Lower leg skin (tissue), 4 donors: ENCODE measurements around the gene ARHGAP24. TPM values are rescaled to one million over a fixed set of nuclear protein-coding genes. Genes with fewer than 3 reads are reported as not detected.

ENCODE experiments used
- DNase-seq, 2 donors: peaks; one replicate each; pipeline ENCODE4 v3.0.0-alpha.2; 2019; ENCODE audit warnings: low spot score in 2 of 2
- H3K4me3 ChIP-seq: fragments of 200-600 bp; sonication (generic); 2 replicates; pipeline ENCODE4 v1.5.1; 2017; ENCODE audit warnings: mild to moderate bottlenecking, low read depth; ENCODE audit not compliant: poor library complexity, severe bottlenecking
- CTCF ChIP-seq, 3 donors: fragments of 450-650 bp; IDR thresholded peaks; one replicate each; pipeline ENCODE4 v1.5.1; 2016; ENCODE audit warnings: antibody characterized with exemption in 3 of 3, mild to moderate bottlenecking in 3 of 3, moderate library complexity in 2 of 3
- POLR2A ChIP-seq, 2 donors: fragments of 450-650 bp; IDR thresholded peaks; one replicate each; pipeline ENCODE4 v1.6.1; 2016 to 2017; ENCODE audit warnings: antibody characterized with exemption in 2 of 2, mild to moderate bottlenecking in 1 of 2, moderate library complexity in 1 of 2
- WGBS, 2 donors: methylation state at CpG; one replicate each; pipeline ENCODE4 v1.1.5; 2018; 5-methylcytosine and 5-hydroxymethylcytosine counted together
- intact Hi-C: fragments of 100-400 bp; cut with DNase I; formaldehyde crosslinking; loops from one replicate; pipeline ENCODE4 v1.15.0; 2023; ENCODE audit warnings: low total_unique reads
- total RNA-seq, 4 donors: library from RNA; depleted of rRNA; stranded (reverse); fragments of >200 nt; gene quantifications; one replicate each; pipeline ENCODE4 v1.1.0, GENCODE V29; 2016

Gene ARHGAP24
- total RNA-seq, 4 donors from 2014 or later: 13.1 to 58.4 (median 24.0) TPM

DNA sequence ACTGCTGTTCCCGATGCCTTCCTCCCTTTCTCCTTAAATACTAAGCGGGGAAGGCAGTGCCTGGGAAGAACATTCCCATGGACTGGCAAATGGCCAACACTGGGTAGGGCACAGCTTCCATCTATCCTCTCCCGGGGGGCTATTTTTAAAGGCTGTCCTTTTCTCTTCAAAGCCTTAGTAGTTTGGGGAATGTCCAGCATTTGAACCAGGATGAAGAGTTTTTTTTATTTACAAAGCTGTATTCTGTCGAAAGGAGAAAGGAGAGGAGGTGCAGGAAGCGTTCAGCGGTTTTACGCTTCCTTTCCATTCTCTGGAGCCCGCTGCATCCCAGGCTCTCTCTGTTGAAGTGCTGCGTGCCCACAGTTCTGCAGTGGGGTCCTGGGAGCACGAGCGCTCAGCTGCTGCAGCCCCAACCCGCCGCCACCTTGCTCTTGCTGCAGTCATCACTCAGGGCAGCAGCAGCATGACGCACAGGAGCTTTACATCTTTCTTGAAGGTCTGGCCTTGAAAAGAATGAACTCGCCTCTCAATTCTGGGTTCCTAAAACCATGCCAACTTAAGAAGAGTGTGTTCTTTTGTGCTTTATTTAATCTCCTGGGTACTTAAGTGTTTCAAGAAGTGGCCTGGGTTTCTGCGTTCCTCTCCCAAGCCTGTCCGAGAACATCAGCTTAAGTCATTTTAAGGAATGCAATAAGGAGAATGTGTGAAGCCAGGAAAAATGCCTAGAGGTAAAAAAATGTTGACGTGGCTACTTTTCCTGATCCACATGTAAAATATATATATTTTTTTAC is 457.7 kb downstream of the ARHGAP24 start:
- no peak overlapping the region for H3K4me3 ChIP-seq
- TF ChIP-seq POLR2A (IDR thresholded peaks at IDR 0.05) (no peak), CTCF (IDR thresholded peaks at IDR 0.05) (no peak)
- intact Hi-C loops: no loop called here
- DNase-seq: no peak
- WGBS, 2 donors: 77 to 78% methylated on average over 18 of the region's 18 CpGs

DNA sequence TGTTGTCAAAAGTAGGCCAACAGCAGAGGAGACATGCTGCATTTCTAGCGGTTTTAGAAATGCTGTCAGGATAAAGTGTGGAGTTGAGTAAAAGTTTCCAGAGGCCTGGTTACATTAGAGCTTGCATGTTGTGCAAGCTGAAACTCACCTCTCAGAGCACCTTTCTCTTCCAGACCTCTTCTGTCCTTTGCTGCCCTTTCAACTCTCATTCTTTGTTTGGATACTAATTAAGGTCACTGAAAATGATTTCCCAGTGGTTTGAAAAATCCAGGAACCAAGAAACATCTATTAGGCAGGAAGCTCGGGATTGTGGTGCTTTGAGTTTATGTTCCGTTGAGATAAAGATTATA is 458.3 kb downstream of the ARHGAP24 start:
- WGBS, 2 donors: 83 to 94% methylated on average over 3 of the region's 3 CpGs
- TF ChIP-seq CTCF (IDR thresholded peaks at IDR 0.05) (no peak), POLR2A (IDR thresholded peaks at IDR 0.05) (no peak)
- no peak overlapping the region for H3K4me3 ChIP-seq
- intact Hi-C loops: no loop called here
- DNase-seq: no peak

GRCh38 chr4:85937507-85937906 is 462.6 kb downstream of the ARHGAP24 start:
- DNase-seq: no peak
- WGBS, 2 donors: 57 to 73% methylated on average over 2 of the region's 2 CpGs
- no peak overlapping the region for H3K4me3 ChIP-seq
- intact Hi-C loops: no loop called here
- TF ChIP-seq POLR2A (IDR thresholded peaks at IDR 0.05) (no peak), CTCF (IDR thresholded peaks at IDR 0.05) (no peak)

DNA sequence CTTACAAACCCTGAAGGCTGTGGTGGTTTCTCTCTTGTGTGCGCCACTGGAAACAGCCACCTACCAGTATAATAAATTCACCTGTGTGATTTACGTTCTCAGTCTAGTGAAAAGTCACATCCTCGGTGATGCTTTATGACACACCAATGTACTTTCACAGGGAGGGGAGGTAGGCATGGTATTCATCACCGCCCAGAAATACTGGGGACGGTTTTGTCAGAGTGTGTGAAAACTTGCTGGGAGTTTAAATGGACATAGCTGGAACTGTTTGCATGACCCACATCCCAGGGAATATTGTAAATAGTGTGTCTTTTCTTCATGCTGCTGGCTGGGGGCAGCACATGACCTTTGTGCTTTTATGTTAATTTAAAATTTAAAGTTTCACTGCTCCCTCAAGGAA is 463.1 kb downstream of the ARHGAP24 start:
- intact Hi-C loops: no loop called here
- DNase-seq: no peak
- no peak overlapping the region for H3K4me3 ChIP-seq
- TF ChIP-seq CTCF (IDR thresholded peaks at IDR 0.05) (no peak), POLR2A (IDR thresholded peaks at IDR 0.05) (no peak)
- WGBS, 2 donors: 87 to 90% methylated on average over 5 of the region's 5 CpGs

DNA sequence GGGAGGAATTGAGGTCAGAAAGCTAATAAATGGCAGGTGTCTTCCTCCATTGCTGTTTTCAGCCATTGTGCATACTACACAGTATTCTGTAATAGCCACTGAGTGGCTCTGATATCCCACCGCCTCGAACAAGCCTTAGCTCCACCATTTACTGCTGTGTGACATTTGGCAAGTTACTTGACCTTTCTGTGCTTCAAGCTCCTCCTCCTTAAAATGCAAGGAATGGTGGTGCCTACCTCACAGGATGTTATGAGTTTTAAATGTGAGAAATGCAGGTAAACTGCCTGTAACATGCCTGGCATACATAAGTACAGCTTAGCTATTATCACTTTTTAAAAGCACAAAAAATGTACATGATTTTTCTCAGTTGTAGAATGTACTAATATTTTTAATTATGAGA is 464.0 kb downstream of the ARHGAP24 start:
- TF ChIP-seq CTCF (IDR thresholded peaks at IDR 0.05) (no peak), POLR2A (IDR thresholded peaks at IDR 0.05) (no peak)
- WGBS, 2 donors: 95 to 100% methylated on average over 2 of the region's 2 CpGs
- no peak overlapping the region for H3K4me3 ChIP-seq
- intact Hi-C loops: no loop called here
- no peak for DNase-seq

DNA sequence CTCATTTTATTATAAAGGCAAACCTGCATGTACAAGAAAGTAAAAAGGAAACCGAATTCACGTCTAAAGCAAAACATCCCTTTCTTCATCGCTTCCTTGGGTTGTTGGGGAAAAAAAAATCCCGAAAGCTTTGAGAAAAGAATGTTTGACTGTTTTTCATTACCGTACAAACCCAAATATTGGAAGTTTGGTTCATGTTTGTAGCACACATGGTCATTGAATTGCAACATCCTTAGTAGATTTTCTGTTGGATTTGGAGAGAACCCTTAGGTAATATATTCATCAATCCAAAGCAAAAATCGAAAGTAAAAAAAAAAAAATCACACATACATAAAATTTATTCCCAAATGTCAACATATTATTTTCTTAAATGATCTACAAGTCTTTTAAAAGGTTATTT is 464.6 kb downstream of the ARHGAP24 start:
- no peak for TF ChIP-seq CTCF (IDR thresholded peaks at IDR 0.05)
- TF ChIP-seq POLR2A (IDR thresholded peaks at IDR 0.05): no peak
- 44 to 70% methylated on average over 6 of the region's 6 CpGs for WGBS, 2 donors
- intact Hi-C loops: no loop called here
- H3K4me3 ChIP-seq: no peak overlapping the region
- no peak for DNase-seq
